Spleen (tissue), 11 donors: Measurements from ENCODE around the gene SRSF6. TPM values are rescaled to one million over a fixed set of nuclear protein-coding genes. Genes with fewer than 3 reads are reported as not detected.

ENCODE experiments used
- DNase-seq: peaks from one replicate; pipeline ENCODE4 v3.0.0-alpha.2; 2020
- H3K27ac ChIP-seq, 8 donors: fragments of 200-600 bp; sonication (generic) in 7 of 8; 1 replicate in 4 of 8; 2 replicates in 4 of 8; pipeline versions ENCODE4 v1.5.0 to v1.8.0; 2016 to 2021; ENCODE audit warnings: inconsistent platforms in 4 of 8, mild to moderate bottlenecking in 4 of 8, moderate library complexity in 1 of 8
- H3K27me3 ChIP-seq, 7 donors: fragments of 200-600 bp; sonication (generic) in 6 of 7; replicated peaks in 1 of 7; 1 replicate in 4 of 7; 2 replicates in 3 of 7; pipeline versions ENCODE4 v1.5.0 to v1.8.0; 2016 to 2021; ENCODE audit warnings: inconsistent platforms in 3 of 7, mild to moderate bottlenecking in 1 of 7
- H3K36me3 ChIP-seq, 6 donors: fragments of 200-600 bp; sonication (generic) in 5 of 6; 1 replicate in 4 of 6; 2 replicates in 2 of 6; pipeline versions ENCODE4 v1.5.0 to v1.8.0; 2016 to 2021; ENCODE audit warnings: inconsistent platforms in 2 of 6
- H3K4me1 ChIP-seq, 6 donors: fragments of 200-600 bp; sonication (generic) in 5 of 6; 1 replicate in 3 of 6; 2 replicates in 3 of 6; pipeline versions ENCODE4 v1.5.0 to v1.8.0; 2016 to 2021; ENCODE audit warnings: inconsistent platforms in 3 of 6
- H3K4me3 ChIP-seq, 8 donors: fragments of 200-600 bp; sonication (generic) in 7 of 8; 1 replicate in 4 of 8; 2 replicates in 4 of 8; pipeline versions ENCODE4 v1.5.0 to v1.8.0; 2016 to 2021; ENCODE audit warnings: inconsistent platforms in 4 of 8, mild to moderate bottlenecking in 4 of 8, moderate library complexity in 2 of 8
- H3K9me3 ChIP-seq, 8 donors: fragments of 200-600 bp; sonication (generic) in 7 of 8; 1 replicate in 4 of 8; 2 replicates in 4 of 8; pipeline versions ENCODE4 v1.5.0 to v1.8.0; 2016 to 2021; ENCODE audit warnings: inconsistent platforms in 4 of 8
- POLR2A ChIP-seq, 3 donors: fragments of 450-650 bp; IDR thresholded peaks; one replicate each; pipeline ENCODE4 v1.5.1; 2017; ENCODE audit warnings: antibody characterized with exemption in 3 of 3, mild to moderate bottlenecking in 1 of 3
- POLR2AphosphoS5 ChIP-seq, 3 donors: sonication (generic); formaldehyde crosslinking; IDR thresholded peaks; one replicate each; pipeline ENCODE4 v1.5.1; 2017; ENCODE audit warnings: antibody characterized with exemption in 3 of 3
- WGBS, 5 donors: extraction: QIAGEN DNeasy Blood & Tissue Kit in 3 of 5; methylation state at CpG; one replicate each; pipeline versions ENCODE4 v1.1.5 to v1.1.7; 2013 to 2018; 5-methylcytosine and 5-hydroxymethylcytosine counted together
- intact Hi-C: fragments of 100-400 bp; cut with DNase I; formaldehyde crosslinking; loops from one replicate; pipeline ENCODE4 v1.15.0; 2023; ENCODE audit warnings: low total_unique reads
- polyA plus RNA-seq, 3 donors: library from polyadenylated mRNA; stranded (reverse); fragments of 200-250 nt; gene quantifications; one replicate each; pipeline ENCODE4 v1.2.1, GENCODE V29; 2013
- total RNA-seq, 7 donors: library from RNA; depleted of rRNA in 3 of 7; stranded (reverse); fragments of >200 nt in 3 of 7; fragmentation: NEBNext Ultra II Directional in 4 of 7; extraction: Animal tissue kit (Norgen Biotek cat#: 25700) in 4 of 7; gene quantifications; one replicate each; pipeline versions ENCODE4 v1.1.0 to v1.2.1, GENCODE V29; 2016 to 2021
- TF ChIP-seq, protein P1 (sequence below), 11 experiments: fragments of 200-600 bp in 7 of 11; fragments of 450-650 bp in 4 of 11; sonication (generic) in 4 of 11; IDR thresholded peaks in 8 of 11; conservative IDR thresholded peaks in 3 of 11; 1 replicate in 7 of 11; 2 replicates in 4 of 11; pipeline versions ENCODE4 v1.4.0 to v1.8.0; 2016 to 2021; ENCODE audit warnings: antibody characterized with exemption in 11 of 11, inconsistent platforms in 4 of 11, mild to moderate bottlenecking in 1 of 11
- donor health status: healthy with polysubstance abuse.
- donor health status: DM: no; HTN: no; CAD: no; lungs with moderate emphysema.
- donor health status: DM: no; HTN: no; CAD: no.
- donor health status: Bipolar disorder and iron deficiency.
- donor health status: healthy.
- donor health status: DM: no; HTN: no; CAD: no.
- donor health status: DM: yes; HTN: yes; CAD: no.

SRSF6 gene
- total and polyA plus RNA-seq, 10 donors, result 68.7 to 161 (median 98.6) TPM

- intact Hi-C loops, result no loop called here
- no peak for DNase-seq
- peaks cover 3 to 18% (median 9%) of the 10 kb centered on the region in 6 donors for H3K4me1 ChIP-seq
- H3K4me3 ChIP-seq, result no peak overlapping the region
- TF ChIP-seq, protein P1, sequence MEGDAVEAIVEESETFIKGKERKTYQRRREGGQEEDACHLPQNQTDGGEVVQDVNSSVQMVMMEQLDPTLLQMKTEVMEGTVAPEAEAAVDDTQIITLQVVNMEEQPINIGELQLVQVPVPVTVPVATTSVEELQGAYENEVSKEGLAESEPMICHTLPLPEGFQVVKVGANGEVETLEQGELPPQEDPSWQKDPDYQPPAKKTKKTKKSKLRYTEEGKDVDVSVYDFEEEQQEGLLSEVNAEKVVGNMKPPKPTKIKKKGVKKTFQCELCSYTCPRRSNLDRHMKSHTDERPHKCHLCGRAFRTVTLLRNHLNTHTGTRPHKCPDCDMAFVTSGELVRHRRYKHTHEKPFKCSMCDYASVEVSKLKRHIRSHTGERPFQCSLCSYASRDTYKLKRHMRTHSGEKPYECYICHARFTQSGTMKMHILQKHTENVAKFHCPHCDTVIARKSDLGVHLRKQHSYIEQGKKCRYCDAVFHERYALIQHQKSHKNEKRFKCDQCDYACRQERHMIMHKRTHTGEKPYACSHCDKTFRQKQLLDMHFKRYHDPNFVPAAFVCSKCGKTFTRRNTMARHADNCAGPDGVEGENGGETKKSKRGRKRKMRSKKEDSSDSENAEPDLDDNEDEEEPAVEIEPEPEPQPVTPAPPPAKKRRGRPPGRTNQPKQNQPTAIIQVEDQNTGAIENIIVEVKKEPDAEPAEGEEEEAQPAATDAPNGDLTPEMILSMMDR (IDR thresholded peaks at IDR 0.05 in 8 of 11, conservative IDR thresholded peaks at IDR 0.05 in 3 of 11), result no peak
- TF ChIP-seq POLR2A (IDR thresholded peaks at IDR 0.05) (no peak), POLR2AphosphoS5 (IDR thresholded peaks at IDR 0.05) (no peak)
- no peaks in the 10 kb centered on the region for H3K9me3 ChIP-seq
- H3K27ac ChIP-seq, result no peak overlapping the region
- 94 to 100% (median 95%) methylated on average over 1 of the region's 1 CpG for WGBS, 5 donors
- no peaks in the 10 kb centered on the region for H3K27me3 ChIP-seq
- H3K36me3 ChIP-seq, result peaks cover 1 to 93% (median 62%) of the 10 kb centered on the region in 6 donors
Measured at GRCh38 chr20:43467589-43467988, 9.9 kb downstream of the SRSF6 start.

DNA sequence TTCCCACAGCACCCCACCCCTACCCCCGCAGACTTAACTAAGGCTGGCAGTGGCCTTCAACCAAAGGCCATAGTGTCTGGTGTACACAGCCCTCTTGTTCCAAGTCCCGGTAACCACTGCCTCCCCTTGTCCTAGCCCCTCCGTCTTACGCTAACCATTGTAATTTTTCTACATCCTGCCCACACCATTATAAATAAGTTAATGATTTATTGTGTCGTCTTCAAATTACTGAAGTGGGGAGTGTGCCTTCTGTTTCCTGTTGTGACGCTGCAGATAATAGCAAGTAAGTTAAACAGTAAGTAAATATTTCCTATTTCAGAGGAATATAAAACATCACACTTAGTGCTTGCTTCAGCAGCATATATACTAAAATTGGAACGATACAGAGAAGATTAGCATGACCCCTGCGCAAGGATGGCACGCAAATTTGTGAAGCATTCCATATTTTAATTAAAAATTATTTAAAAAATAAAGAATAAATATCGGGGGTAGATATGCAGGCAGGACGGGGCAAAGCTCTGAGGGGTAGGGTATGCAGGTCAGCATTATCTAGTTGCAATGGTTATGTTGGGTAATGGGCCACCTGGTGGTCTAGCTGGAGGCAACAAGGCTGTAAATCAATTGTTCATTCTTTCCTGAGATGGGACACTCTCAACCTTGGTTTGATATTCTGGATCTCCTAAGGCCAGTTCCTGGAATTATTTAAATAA, 15.1 kb downstream of the SRSF6 start:
- peaks cover 0 to 6% (median 0%) of the 10 kb centered on the region in 6 donors for H3K4me1 ChIP-seq
- no peaks in the 10 kb centered on the region for H3K9me3 ChIP-seq
- H3K4me3 ChIP-seq, result no peak overlapping the region
- TF ChIP-seq, protein P1 (IDR thresholded peaks at IDR 0.05 in 8 of 11, conservative IDR thresholded peaks at IDR 0.05 in 3 of 11), result no peak
- no peak for TF ChIP-seq POLR2A (IDR thresholded peaks at IDR 0.05)
- no peak for TF ChIP-seq POLR2AphosphoS5 (IDR thresholded peaks at IDR 0.05)
- H3K36me3 ChIP-seq, result peaks cover 0 to 41% (median 18%) of the 10 kb centered on the region in 6 donors
- H3K27me3 ChIP-seq, result no peaks in the 10 kb centered on the region
- WGBS, 5 donors, result 45 to 57% (median 55%) methylated on average over 11 of the region's 11 CpGs
- peak overlapping the region in 1 of 8 donors; percentile 36 for H3K27ac ChIP-seq
- DNase-seq, result no peak
- intact Hi-C loops, result no loop called here

DNA sequence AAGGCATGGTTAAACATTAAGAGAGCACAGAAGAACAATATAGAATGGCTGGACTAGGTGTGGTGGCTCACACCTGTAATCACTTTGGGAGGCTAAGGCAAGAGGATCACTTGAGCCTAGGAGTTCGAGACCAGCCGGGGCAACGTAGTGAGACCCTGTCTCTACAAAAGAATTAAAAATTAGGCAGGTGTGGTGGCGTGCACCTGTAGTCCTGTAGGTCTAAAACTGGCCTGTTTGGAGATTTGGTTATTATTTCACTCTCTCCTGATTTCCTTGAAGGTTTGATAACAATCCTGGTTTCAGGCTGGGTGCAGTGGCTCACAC, 15.6 kb downstream of the SRSF6 start:
- Histone ChIP-seq H3K4me3 (no peak overlapping the region), H3K27ac (no peak overlapping the region), H3K9me3 (no peaks in the 10 kb centered on the region), H3K36me3 (peaks cover 0 to 35% (median 14%) of the 10 kb centered on the region in 6 donors), H3K27me3 (no peaks in the 10 kb centered on the region), H3K4me1 (peaks cover 0 to 6% (median 0%) of the 10 kb centered on the region in 6 donors)
- TF ChIP-seq, protein P1 (IDR thresholded peaks at IDR 0.05 in 8 of 11, conservative IDR thresholded peaks at IDR 0.05 in 3 of 11), result no peak
- TF ChIP-seq POLR2A (IDR thresholded peaks at IDR 0.05) (no peak), POLR2AphosphoS5 (IDR thresholded peaks at IDR 0.05) (no peak)
- 96 to 100% (median 99%) methylated on average over 4 of the region's 4 CpGs for WGBS, 5 donors
- intact Hi-C loops, result no loop called here
- DNase-seq, result no peak

GRCh38 chr20:43477193-43477592, 19.5 kb downstream of the SRSF6 start:
- H3K9me3 ChIP-seq, result peaks cover 0 to 5% (median 0%) of the 10 kb centered on the region in 8 donors

More at GRCh38 chr20:43477193-43477592, 19.5 kb downstream of the SRSF6 start:
- WGBS, 5 donors, result 56 to 80% (median 79%) methylated on average over 3 of the region's 3 CpGs
- TF ChIP-seq POLR2A (IDR thresholded peaks at IDR 0.05), result no peak
- TF ChIP-seq, protein P1 (IDR thresholded peaks at IDR 0.05 in 8 of 11, conservative IDR thresholded peaks at IDR 0.05 in 3 of 11), result no peak
- TF ChIP-seq POLR2AphosphoS5 (IDR thresholded peaks at IDR 0.05), result no peak
- no peak overlapping the region for H3K4me3 ChIP-seq
- H3K36me3 ChIP-seq, result no peaks in the 10 kb centered on the region
- H3K4me1 ChIP-seq, result no peaks in the 10 kb centered on the region
- DNase-seq, result no peak
- no peaks in the 10 kb centered on the region for H3K27me3 ChIP-seq
- H3K27ac ChIP-seq, result no peak overlapping the region
- intact Hi-C loops, result no loop called here
